Lower lobe of right lung (tissue), 2 donors: ENCODE results near the gene TRAPPC12. TPM values are rescaled to one million over a fixed set of nuclear protein-coding genes. Genes with fewer than 3 reads are reported as not detected.

Source experiments
- ATAC-seq, 2 donors: fragments of 200-7000 bp; cut with Tn5 transposase; one replicate each; pipeline ENCODE4 v1.9.1; 2020 to 2022; ENCODE audit warnings: mild to moderate bottlenecking in 2 of 2, moderate library complexity in 2 of 2
- DNase-seq: peaks from one replicate; pipeline ENCODE4 v3.0.0-alpha.2; 2020
- H3K27ac ChIP-seq: fragments of 200-600 bp; one replicate; pipeline ENCODE4 v1.8.0; 2022
- H3K27me3 ChIP-seq: fragments of 200-600 bp; one replicate; pipeline ENCODE4 v1.8.0; 2022; ENCODE audit warnings: low read depth
- H3K36me3 ChIP-seq: fragments of 200-600 bp; one replicate; pipeline ENCODE4 v1.8.0; 2022; ENCODE audit warnings: mild to moderate bottlenecking
- H3K4me1 ChIP-seq: fragments of 200-600 bp; one replicate; pipeline ENCODE4 v1.8.0; 2022
- H3K4me3 ChIP-seq: fragments of 200-600 bp; one replicate; pipeline ENCODE4 v1.8.0; 2022; ENCODE audit warnings: mild to moderate bottlenecking
- H3K9me3 ChIP-seq: fragments of 200-600 bp; one replicate; pipeline ENCODE4 v1.8.0; 2022
- CTCF ChIP-seq: fragments of 200-600 bp; IDR thresholded peaks from one replicate; pipeline ENCODE4 v1.8.0; 2022; ENCODE audit warnings: antibody characterized with exemption, mild to moderate bottlenecking
- intact Hi-C: fragments of 100-400 bp; cut with DNase I; formaldehyde crosslinking; loops from one replicate; pipeline ENCODE4 v1.11.0; 2022
- total RNA-seq: library from RNA; stranded (reverse); fragmentation: NEBNext Ultra II Directional; extraction: Animal tissue kit (Norgen Biotek cat#: 25700); gene quantifications from one replicate; pipeline ENCODE4 v1.2.1, GENCODE V29; 2021
- donor health status: DM: no; HTN: yes; CAD: no; lungs with severe emphysema.

The TRAPPC12 gene
- total RNA-seq, 1 donor from 2014 or later = 93.8 TPM

DNA sequence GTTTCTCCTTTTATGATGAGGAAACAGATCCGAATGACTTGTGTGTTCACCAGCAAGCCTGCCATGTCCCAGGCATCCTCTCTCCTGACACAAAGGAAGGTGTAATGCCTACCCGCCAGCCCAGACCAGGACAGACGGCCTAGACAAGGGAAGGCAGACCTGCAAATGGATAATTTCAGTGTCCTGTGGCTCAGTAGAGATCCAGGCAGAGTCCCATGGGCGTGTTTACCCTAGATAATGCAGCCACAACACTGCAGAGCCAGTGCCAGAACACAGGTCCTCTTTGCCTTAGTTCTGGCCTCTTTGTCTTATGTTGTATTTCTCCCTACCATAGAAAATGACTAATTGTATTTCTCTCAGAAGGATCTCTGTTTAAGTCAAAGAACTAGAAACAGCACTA, 12.7 kb downstream of the TRAPPC12 start:
- Histone ChIP-seq H3K9me3 (peaks cover 17% of the 10 kb centered on the region), H3K4me1 (no peaks in the 10 kb centered on the region), H3K27ac (no peak overlapping the region), H3K4me3 (no peak overlapping the region), H3K27me3 (no peaks in the 10 kb centered on the region), H3K36me3 (peaks cover 44% of the 10 kb centered on the region)
- DNase-seq (no peak), ATAC-seq (no peak)
- intact Hi-C loops = no loop called here
- TF ChIP-seq CTCF = no peak

DNA sequence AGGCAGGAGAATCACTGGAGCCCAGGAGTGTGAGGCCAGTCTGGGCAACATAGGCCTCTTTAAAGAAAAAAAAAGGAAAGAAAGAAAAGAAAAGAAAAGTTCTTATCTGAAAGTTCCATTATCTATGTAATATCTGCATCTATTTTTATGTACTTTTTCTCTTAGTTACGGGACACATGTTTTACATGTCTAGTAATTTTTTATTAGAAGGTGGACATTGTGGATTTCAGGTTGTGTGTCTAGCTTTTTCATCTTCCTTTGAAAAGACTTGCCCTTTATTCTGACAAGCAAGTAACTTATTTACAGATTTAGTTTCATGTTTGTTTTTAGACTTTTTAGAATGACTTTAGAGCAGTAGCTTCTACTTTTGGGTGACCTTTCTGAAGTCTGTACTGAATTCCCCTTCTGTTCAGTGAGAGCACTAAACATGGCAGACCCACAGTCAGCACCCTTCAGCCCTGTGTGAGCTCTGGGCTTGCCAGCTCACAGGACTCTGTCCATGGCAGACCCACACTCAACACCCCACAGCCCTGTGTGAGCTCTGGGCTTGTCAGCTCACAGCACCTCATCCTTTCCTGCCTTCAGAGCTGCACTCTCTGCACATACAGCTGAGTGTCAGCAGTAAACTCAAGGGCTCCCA, 17.5 kb downstream of the TRAPPC12 start:
- ATAC-seq (no peak), DNase-seq (no peak)
- intact Hi-C loops = no loop called here
- Histone ChIP-seq H3K9me3 (peaks cover 20% of the 10 kb centered on the region), H3K4me3 (no peak overlapping the region), H3K36me3 (peaks cover 28% of the 10 kb centered on the region), H3K4me1 (peaks cover 6% of the 10 kb centered on the region), H3K27ac (no peak overlapping the region), H3K27me3 (no peaks in the 10 kb centered on the region)
- no peak for TF ChIP-seq CTCF

GRCh38 chr2:3398857-3399256, 19.4 kb downstream of the TRAPPC12 start:
- DNase-seq (no peak), ATAC-seq (no peak)
- peaks cover 20% of the 10 kb centered on the region for H3K9me3 ChIP-seq
- no peak overlapping the region for H3K27ac ChIP-seq
- intact Hi-C loops = no loop called here
- peaks cover 31% of the 10 kb centered on the region for H3K36me3 ChIP-seq
- H3K4me1 ChIP-seq = peaks cover 6% of the 10 kb centered on the region
- TF ChIP-seq CTCF = no peak
- H3K4me3 ChIP-seq = no peak overlapping the region
- H3K27me3 ChIP-seq = no peaks in the 10 kb centered on the region

DNA sequence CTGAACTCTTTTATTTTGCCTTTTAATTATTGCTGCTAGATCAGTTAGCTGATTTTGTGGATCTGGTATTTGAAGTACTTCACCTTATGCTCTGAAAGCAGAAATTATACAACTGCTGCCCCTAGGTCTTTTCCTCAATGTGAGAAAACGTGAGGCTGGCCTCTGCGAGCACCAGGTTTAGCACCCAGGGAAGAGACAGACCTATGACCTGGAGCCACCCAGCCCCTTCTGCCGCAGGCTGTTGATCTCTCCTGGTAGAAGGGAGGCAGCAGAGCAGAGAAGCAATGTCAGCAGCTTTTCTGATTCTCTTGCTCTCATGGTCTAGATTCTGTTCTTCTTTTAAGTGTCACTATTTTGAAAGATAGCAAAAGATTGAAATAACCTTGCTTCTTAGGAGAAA, 19.9 kb downstream of the TRAPPC12 start:
- H3K4me1 ChIP-seq = peaks cover 6% of the 10 kb centered on the region
- no peak for TF ChIP-seq CTCF
- no peak overlapping the region for H3K27ac ChIP-seq
- DNase-seq (no peak), ATAC-seq (no peak)
- peaks cover 20% of the 10 kb centered on the region for H3K9me3 ChIP-seq
- H3K4me3 ChIP-seq = no peak overlapping the region
- no peaks in the 10 kb centered on the region for H3K27me3 ChIP-seq
- peaks cover 33% of the 10 kb centered on the region for H3K36me3 ChIP-seq
- intact Hi-C loops = no loop called here

DNA sequence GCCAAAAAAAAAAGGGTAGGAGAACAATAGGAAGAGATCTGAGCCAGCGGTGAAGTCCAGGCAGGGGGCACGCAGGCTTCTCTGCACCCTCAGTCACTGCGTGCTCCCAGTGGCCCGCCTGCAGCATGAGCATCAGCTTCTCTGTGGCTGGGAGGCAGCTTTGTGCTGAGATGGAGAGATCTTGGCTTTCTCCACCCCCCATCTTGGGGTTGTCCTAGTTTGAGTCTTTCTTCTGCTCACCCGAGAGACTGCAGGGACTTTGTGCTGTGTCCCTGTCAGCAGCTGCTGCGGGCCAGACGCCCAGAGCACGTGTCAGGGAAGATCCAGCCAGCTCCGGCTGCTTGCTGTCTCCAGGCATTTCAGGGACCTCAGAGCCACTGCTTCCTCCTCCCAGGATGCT, 20.3 kb downstream of the TRAPPC12 start:
- no peak overlapping the region for H3K27ac ChIP-seq
- intact Hi-C loops = no loop called here
- peaks cover 33% of the 10 kb centered on the region for H3K36me3 ChIP-seq
- peaks cover 6% of the 10 kb centered on the region for H3K4me1 ChIP-seq
- TF ChIP-seq CTCF = no peak
- ATAC-seq = peak in 1 of 2 donors; percentile 46
- H3K27me3 ChIP-seq = no peaks in the 10 kb centered on the region
- H3K4me3 ChIP-seq = no peak overlapping the region
- DNase-seq = no peak
- H3K9me3 ChIP-seq = peaks cover 20% of the 10 kb centered on the region
